Hepatocyte (in vitro differentiated cells): ENCODE results near the gene LILRA2. TPM values are rescaled to one million over a fixed set of nuclear protein-coding genes. Genes with fewer than 3 reads are reported as not detected.

ENCODE experiments used
- DNase-seq: peaks from one replicate; pipeline ENCODE4 v3.0.0-alpha.2; 2016; ENCODE audit warnings: low spot score
- H2AFZ ChIP-seq: fragments of 200-600 bp; sonication (generic); 2 replicates; pipeline ENCODE4 v1.6.0; 2016; ENCODE audit warnings: antibody characterized with exemption, mild to moderate bottlenecking
- H3K27ac ChIP-seq: fragments of 200-600 bp; sonication (generic); 2 replicates; pipeline ENCODE4 v1.5.1; 2016; ENCODE audit warnings: mild to moderate bottlenecking
- H3K27me3 ChIP-seq: fragments of 200-600 bp; sonication (generic); 2 replicates; pipeline ENCODE4 v1.6.1; 2016
- H3K36me3 ChIP-seq: fragments of 200-600 bp; sonication (generic); replicated peaks from 2 replicates; pipeline ENCODE4 v1.5.1; 2016; ENCODE audit warnings: low read depth; ENCODE audit not compliant: insufficient read depth
- H3K4me1 ChIP-seq: fragments of 200-600 bp; sonication (generic); 2 replicates; pipeline ENCODE4 v1.5.1; 2016; ENCODE audit warnings: mild to moderate bottlenecking, moderate library complexity; ENCODE audit not compliant: insufficient read depth
- H3K4me2 ChIP-seq: fragments of 200-600 bp; sonication (generic); 2 replicates; pipeline ENCODE4 v1.6.0; 2016
- H3K4me3 ChIP-seq: fragments of 200-600 bp; sonication (generic); 2 replicates; pipeline ENCODE4 v1.5.1; 2016; ENCODE audit warnings: mild to moderate bottlenecking
- H3K79me2 ChIP-seq: fragments of 200-600 bp; sonication (generic); 2 replicates; pipeline ENCODE4 v1.6.0; 2017; ENCODE audit warnings: mild to moderate bottlenecking
- H3K9me2 ChIP-seq: fragments of 200-600 bp; sonication (generic); replicated peaks from 2 replicates; pipeline ENCODE4 v1.6.0; 2017; ENCODE audit warnings: mild to moderate bottlenecking; ENCODE audit not compliant: insufficient read depth
- H3K9me3 ChIP-seq: fragments of 200-600 bp; sonication (generic); 2 replicates; pipeline ENCODE4 v1.5.1; 2016; ENCODE audit warnings: low read depth, mild to moderate bottlenecking
- H4K20me1 ChIP-seq: fragments of 200-600 bp; sonication (generic); 2 replicates; pipeline ENCODE4 v1.6.0; 2016; ENCODE audit warnings: mild to moderate bottlenecking; ENCODE audit not compliant: insufficient read depth, poor library complexity, severe bottlenecking
- CTCF ChIP-seq: fragments of 200-600 bp; sonication (generic); IDR thresholded peaks from 2 replicates; pipeline ENCODE4 v1.5.1; 2016; ENCODE audit warnings: antibody characterized with exemption, mild to moderate bottlenecking; ENCODE audit not compliant: poor library complexity
- EZH2 ChIP-seq: fragments of 200-600 bp; sonication (generic); IDR thresholded peaks from 2 replicates; pipeline ENCODE4 v1.6.1; 2016; ENCODE audit warnings: antibody characterized with exemption, mild to moderate bottlenecking, borderline replicate concordance
- EZH2phosphoT487 ChIP-seq: fragments of 200-600 bp; sonication (generic); IDR thresholded peaks from one replicate; pipeline ENCODE4 v1.6.1; 2018; ENCODE audit warnings: antibody characterized with exemption, mild to moderate bottlenecking, low read depth, moderate library complexity; ENCODE audit not compliant: unreplicated experiment, severe bottlenecking
- WGBS: methylation state at CpG from one replicate; pipeline ENCODE4 v1.1.6; 2016; ENCODE audit warnings: low lambda C conversion rate; ENCODE audit errors: missing lambda C conversion rate; 5-methylcytosine and 5-hydroxymethylcytosine counted together
- polyA plus RNA-seq: library from polyadenylated mRNA; unstranded; fragments of >200 nt; fragmentation: Nextera tagmentation; extraction: Ambion mirVana; gene quantifications from 2 replicates; pipeline ENCODE4 v1.2.1, GENCODE V29; 2016
- total RNA-seq: library from RNA; depleted of rRNA; stranded (reverse); fragments of >200 nt; gene quantifications from 2 replicates; pipeline ENCODE4 v1.2.3, GENCODE V29; 2014

LILRA2 gene
- total and polyA plus RNA-seq, 2 experiments from 2014 or later: not detected

- WGBS: 78% methylated on average over 6 of the region's 6 CpGs
- H3K9me3 ChIP-seq: no peaks in the 10 kb centered on the region
- no peak overlapping the region for H2AFZ ChIP-seq
- no peaks in the 10 kb centered on the region for H3K36me3 ChIP-seq
- H3K4me3 ChIP-seq: no peak overlapping the region
- H3K27me3 ChIP-seq: no peaks in the 10 kb centered on the region
- H3K4me1 ChIP-seq: no peaks in the 10 kb centered on the region
- DNase-seq: no peak
- no peaks in the 10 kb centered on the region for H3K9me2 ChIP-seq
- H3K79me2 ChIP-seq: no peaks in the 10 kb centered on the region
- no peak overlapping the region for H3K27ac ChIP-seq
- no peaks in the 10 kb centered on the region for H4K20me1 ChIP-seq
- H3K4me2 ChIP-seq: no peak overlapping the region
- TF ChIP-seq CTCF: no peak
- no peak for TF ChIP-seq EZH2
- TF ChIP-seq EZH2phosphoT487: no peak
Measured at GRCh38 chr19:54551293-54551692, 22.3 kb upstream of the LILRA2 start.

GRCh38 chr19:54551950-54552912, 21.4 kb upstream of the LILRA2 start:
- H3K4me2 ChIP-seq: no peak overlapping the region
- no peak overlapping the region for H2AFZ ChIP-seq
- TF ChIP-seq EZH2 (no peak), CTCF (no peak), EZH2phosphoT487 (no peak)
- 81% methylated on average over 21 of the region's 22 CpGs for WGBS
- H4K20me1 ChIP-seq: no peaks in the 10 kb centered on the region
- H3K4me3 ChIP-seq: no peak overlapping the region
- no peaks in the 10 kb centered on the region for H3K9me3 ChIP-seq
- H3K9me2 ChIP-seq: no peaks in the 10 kb centered on the region
- no peak for DNase-seq
- H3K4me1 ChIP-seq: no peaks in the 10 kb centered on the region
- H3K27ac ChIP-seq: no peak overlapping the region
- H3K27me3 ChIP-seq: no peaks in the 10 kb centered on the region
- H3K36me3 ChIP-seq: no peaks in the 10 kb centered on the region
- no peaks in the 10 kb centered on the region for H3K79me2 ChIP-seq

GRCh38 chr19:54552913-54553310, 20.7 kb upstream of the LILRA2 start:
- 87% methylated on average over 15 of the region's 15 CpGs for WGBS
- no peaks in the 10 kb centered on the region for H3K79me2 ChIP-seq
- DNase-seq: no peak
- no peak overlapping the region for H3K4me2 ChIP-seq
- H3K9me3 ChIP-seq: no peaks in the 10 kb centered on the region
- no peak overlapping the region for H3K4me3 ChIP-seq
- no peak overlapping the region for H3K27ac ChIP-seq
- H3K27me3 ChIP-seq: no peaks in the 10 kb centered on the region
- H2AFZ ChIP-seq: no peak overlapping the region
- H3K36me3 ChIP-seq: no peaks in the 10 kb centered on the region
- no peaks in the 10 kb centered on the region for H4K20me1 ChIP-seq
- no peaks in the 10 kb centered on the region for H3K9me2 ChIP-seq
- TF ChIP-seq EZH2phosphoT487 (no peak), CTCF (no peak), EZH2 (no peak)
- H3K4me1 ChIP-seq: no peaks in the 10 kb centered on the region
